Peyer's patch (tissue), 4 donors: ENCODE data around the gene UNC13D. TPM values are rescaled to one million over a fixed set of nuclear protein-coding genes. Genes with fewer than 3 reads are reported as not detected.
"Not testable (repeated sequence)": the region's sequence is repeated elsewhere in the genome, so short reads cannot be mapped to it uniquely, and the experiment has no call there.

Source experiments
- DNase-seq, 3 donors: peaks; one replicate each; pipeline ENCODE4 v3.0.0-alpha.2; 2017 to 2019
- H3K27ac ChIP-seq, 4 donors: fragments of 200-600 bp; sonication (generic); one replicate each; pipeline ENCODE4 v1.5.1; 2016 to 2019
- H3K27me3 ChIP-seq, 2 donors: fragments of 200-600 bp; sonication (generic); one replicate each; pipeline ENCODE4 v1.5.1; 2019
- H3K36me3 ChIP-seq, 3 donors: fragments of 200-600 bp; sonication (generic); one replicate each; pipeline ENCODE4 v1.5.1; 2016 to 2019
- H3K4me1 ChIP-seq, 4 donors: fragments of 200-600 bp; sonication (generic); one replicate each; pipeline ENCODE4 v1.5.1; 2016 to 2019
- H3K4me3 ChIP-seq, 4 donors: fragments of 200-600 bp; sonication (generic); 1 replicate in 3 of 4; 2 replicates in 1 of 4; pipeline ENCODE4 v1.5.1; 2016 to 2019; ENCODE audit warnings: mild to moderate bottlenecking in 1 of 4
- H3K9me3 ChIP-seq, 4 donors: fragments of 200-600 bp; sonication (generic); one replicate each; pipeline ENCODE4 v1.5.1; 2016 to 2019; ENCODE audit warnings: mild to moderate bottlenecking in 1 of 4
- POLR2A ChIP-seq, 2 donors: fragments of 450-650 bp; IDR thresholded peaks; one replicate each; pipeline ENCODE4 v1.5.1; 2017; ENCODE audit warnings: antibody characterized with exemption in 2 of 2, mild to moderate bottlenecking in 2 of 2, moderate library complexity in 2 of 2
- total RNA-seq, 4 donors: library from RNA; depleted of rRNA; stranded (reverse); fragments of >200 nt; gene quantifications; one replicate each; pipeline ENCODE4 v1.1.0, GENCODE V29; 2016
- TF ChIP-seq, protein P1 (sequence below), 6 experiments: fragments of 450-650 bp in 4 of 6; fragments of 200-600 bp in 2 of 6; sonication (generic) in 1 of 6; IDR thresholded peaks; one replicate each; pipeline ENCODE4 v1.5.1; 2017 to 2019; ENCODE audit warnings: antibody characterized with exemption in 6 of 6, mild to moderate bottlenecking in 3 of 6, moderate library complexity in 1 of 6

UNC13D gene
- total RNA-seq, 4 donors from 2014 or later = 8.4 to 45.4 (median 22.2) TPM

DNA sequence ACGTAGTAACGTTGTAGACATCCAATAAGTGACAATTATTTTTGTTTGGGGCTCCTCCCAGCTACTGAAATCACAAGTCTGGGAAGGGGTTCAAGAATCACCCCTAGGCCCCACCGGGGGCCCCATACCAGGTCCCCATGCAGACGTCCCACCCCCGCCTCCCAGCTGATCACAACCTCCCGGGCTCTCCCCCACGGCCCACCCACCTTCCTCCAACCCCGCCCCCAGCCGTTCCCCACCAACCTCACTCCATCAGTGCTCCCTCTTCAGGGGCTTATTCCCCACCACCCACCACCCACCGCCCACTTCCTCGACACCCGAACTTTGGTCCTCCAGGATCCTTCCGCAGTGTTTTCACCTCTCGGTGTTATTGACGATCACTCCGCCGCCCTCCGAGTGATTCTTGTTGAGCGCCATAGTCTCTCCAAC, 10.7 kb upstream of the UNC13D start:
- Histone ChIP-seq H3K27me3 (no peaks in the 10 kb centered on the region), H3K36me3 (peaks cover 0 to 23% (median 0%) of the 10 kb centered on the region in 3 donors), H3K4me3 (peak overlapping the region; percentile 66 to 97 (median 80)), H3K9me3 (no peaks in the 10 kb centered on the region), H3K4me1 (peaks cover 0 to 30% (median 16%) of the 10 kb centered on the region in 4 donors), H3K27ac (peak overlapping the region; percentile 93 to 99 (median 96))
- TF ChIP-seq, protein P1, sequence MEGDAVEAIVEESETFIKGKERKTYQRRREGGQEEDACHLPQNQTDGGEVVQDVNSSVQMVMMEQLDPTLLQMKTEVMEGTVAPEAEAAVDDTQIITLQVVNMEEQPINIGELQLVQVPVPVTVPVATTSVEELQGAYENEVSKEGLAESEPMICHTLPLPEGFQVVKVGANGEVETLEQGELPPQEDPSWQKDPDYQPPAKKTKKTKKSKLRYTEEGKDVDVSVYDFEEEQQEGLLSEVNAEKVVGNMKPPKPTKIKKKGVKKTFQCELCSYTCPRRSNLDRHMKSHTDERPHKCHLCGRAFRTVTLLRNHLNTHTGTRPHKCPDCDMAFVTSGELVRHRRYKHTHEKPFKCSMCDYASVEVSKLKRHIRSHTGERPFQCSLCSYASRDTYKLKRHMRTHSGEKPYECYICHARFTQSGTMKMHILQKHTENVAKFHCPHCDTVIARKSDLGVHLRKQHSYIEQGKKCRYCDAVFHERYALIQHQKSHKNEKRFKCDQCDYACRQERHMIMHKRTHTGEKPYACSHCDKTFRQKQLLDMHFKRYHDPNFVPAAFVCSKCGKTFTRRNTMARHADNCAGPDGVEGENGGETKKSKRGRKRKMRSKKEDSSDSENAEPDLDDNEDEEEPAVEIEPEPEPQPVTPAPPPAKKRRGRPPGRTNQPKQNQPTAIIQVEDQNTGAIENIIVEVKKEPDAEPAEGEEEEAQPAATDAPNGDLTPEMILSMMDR (IDR thresholded peaks at IDR 0.05) = no peak
- no peak for TF ChIP-seq POLR2A (IDR thresholded peaks at IDR 0.05)
- peak in 1 of 3 donors; percentile 64 for DNase-seq

DNA sequence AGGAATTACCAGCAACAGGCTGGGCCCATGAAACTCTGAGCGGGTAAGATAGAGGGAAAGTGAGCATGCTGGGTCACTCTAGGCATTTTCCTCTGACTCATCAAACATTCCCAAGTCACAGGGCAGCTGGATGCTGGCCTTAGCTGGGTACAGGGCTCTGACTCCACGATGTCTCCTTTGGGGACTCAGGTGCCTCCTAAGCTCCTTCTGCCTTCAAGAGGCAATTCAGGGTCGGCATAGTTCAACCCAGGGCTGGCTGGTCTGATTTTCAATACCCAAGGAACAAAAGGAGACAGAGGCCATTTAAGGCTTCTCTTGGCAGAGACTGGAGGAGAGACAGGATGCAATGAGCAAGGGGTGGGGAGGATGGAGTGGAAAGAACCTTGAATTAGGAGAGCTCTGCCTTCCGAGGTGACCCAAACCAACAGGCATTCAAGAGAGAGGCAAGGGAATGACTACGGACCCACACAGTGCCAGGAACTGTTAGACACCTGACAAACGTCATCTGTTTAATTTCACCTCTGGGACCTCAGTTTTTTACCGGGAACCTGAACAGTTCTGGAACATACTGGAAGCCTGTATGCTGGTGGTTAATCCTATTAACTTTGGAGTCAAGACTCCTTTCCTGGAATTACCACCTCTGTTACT, 10.0 kb upstream of the UNC13D start:
- TF ChIP-seq, protein P1 (IDR thresholded peaks at IDR 0.05) = no peak
- Histone ChIP-seq H3K4me1 (peaks cover 0 to 36% (median 15%) of the 10 kb centered on the region in 4 donors), H3K36me3 (peaks cover 0 to 30% (median 0%) of the 10 kb centered on the region in 3 donors), H3K4me3 (peak overlapping the region; percentile 66 to 97 (median 80)), H3K27me3 (no peaks in the 10 kb centered on the region), H3K9me3 (no peaks in the 10 kb centered on the region), H3K27ac (peak overlapping the region; percentile 93 to 99 (median 96))
- no peak for DNase-seq

DNA sequence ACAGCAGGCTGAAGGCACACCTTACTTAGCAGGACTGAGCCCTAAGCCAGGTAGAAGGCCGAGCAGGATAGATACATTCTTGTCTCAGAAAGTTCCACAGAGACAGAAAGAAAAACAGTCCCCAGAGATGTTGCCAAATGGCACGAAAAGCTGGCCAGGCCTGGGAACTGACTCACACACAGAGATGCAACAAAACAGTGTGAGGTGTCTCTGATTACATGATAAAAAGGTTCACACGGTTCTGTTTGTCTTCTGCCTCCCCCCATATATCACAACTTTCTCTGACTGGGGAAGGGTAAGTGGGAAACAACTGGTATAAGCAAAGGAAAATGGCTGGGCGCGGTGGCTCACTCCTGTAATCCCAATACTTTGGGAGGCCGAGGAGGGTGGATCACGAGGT, 9.2 kb upstream of the UNC13D start:
- TF ChIP-seq POLR2A (IDR thresholded peaks at IDR 0.05) = no peak
- TF ChIP-seq, protein P1 (IDR thresholded peaks at IDR 0.05) = no peak
- H3K9me3 ChIP-seq = no peaks in the 10 kb centered on the region
- no peaks in the 10 kb centered on the region for H3K27me3 ChIP-seq
- peaks cover 0 to 41% (median 11%) of the 10 kb centered on the region in 4 donors for H3K4me1 ChIP-seq
- peaks cover 0 to 38% (median 0%) of the 10 kb centered on the region in 3 donors for H3K36me3 ChIP-seq
- peak overlapping the region in 1 of 4 donors; percentile 96 for H3K27ac ChIP-seq
- no peak for DNase-seq
- H3K4me3 ChIP-seq = no peak overlapping the region

DNA sequence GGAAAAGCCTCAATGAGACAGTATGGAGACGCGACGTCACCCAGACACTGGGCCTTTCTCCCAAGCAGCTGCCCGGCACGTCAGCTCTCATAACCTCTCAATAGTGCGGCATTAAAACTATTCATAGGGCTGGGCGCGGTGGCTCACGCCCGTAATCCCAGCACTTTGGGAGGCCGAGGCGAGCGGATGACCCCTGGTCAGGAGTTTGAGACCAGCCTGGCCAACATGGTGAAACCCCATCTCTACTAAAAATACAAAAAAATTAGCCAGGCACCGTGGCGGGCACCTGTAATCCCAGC, 7.4 kb upstream of the UNC13D start:
- not testable (repeated sequence) for DNase-seq, H3K27me3 ChIP-seq, H3K4me3 ChIP-seq, H3K9me3 ChIP-seq
- H3K4me1 ChIP-seq = peaks cover 0 to 56% (median 11%) of the 10 kb centered on the region in 4 donors
- H3K27ac ChIP-seq = peak overlapping the region in 1 of 4 donors; percentile 44
- H3K36me3 ChIP-seq = peaks cover 0 to 56% (median 0%) of the 10 kb centered on the region in 3 donors

DNA sequence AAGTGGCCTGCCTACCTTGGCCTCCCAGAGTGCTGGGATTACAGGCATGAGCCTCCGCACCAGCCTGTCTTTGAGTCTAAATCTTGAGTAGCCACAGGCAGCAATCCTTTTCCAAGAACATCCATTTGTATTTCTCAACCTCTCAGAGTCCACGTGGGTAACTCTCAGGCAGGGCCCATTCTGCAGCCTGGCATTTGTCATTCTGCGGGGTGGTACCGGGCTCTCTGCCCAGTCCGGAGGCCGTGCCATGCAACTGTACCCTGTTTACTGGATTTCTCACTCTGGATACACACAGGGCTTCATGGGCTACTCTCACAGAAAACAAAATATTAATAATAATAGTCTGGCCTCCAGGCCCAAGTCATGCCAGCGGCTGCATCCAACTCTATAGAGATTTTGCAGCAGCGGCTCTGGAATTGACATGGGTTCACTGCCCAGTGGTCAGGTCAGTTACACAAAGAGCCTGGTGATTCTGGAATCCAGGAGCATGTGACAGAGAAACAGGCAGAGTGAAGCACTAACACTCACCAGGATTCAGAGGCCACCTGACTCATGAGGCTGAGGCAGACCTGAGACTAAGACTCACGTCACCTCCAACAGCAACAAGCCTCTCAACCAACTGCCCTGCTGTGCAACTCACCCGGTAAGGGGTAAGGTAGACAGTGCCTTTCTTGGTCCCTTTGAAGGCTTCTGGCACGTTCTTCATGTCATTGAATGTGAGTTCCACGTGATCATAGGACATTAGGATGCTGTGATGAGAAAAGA, 6.9 kb upstream of the UNC13D start:
- Histone ChIP-seq H3K4me1 (peaks cover under 1 to 56% (median 8%) of the 10 kb centered on the region in 4 donors), H3K9me3 (no peaks in the 10 kb centered on the region), H3K4me3 (no peak overlapping the region), H3K36me3 (peaks cover 0 to 61% (median 0%) of the 10 kb centered on the region in 3 donors), H3K27ac (peak overlapping the region in 1 of 4 donors; percentile 44), H3K27me3 (no peaks in the 10 kb centered on the region)
- DNase-seq = no peak
- TF ChIP-seq, protein P1 (IDR thresholded peaks at IDR 0.05) = no peak
- TF ChIP-seq POLR2A (IDR thresholded peaks at IDR 0.05) = no peak

DNA sequence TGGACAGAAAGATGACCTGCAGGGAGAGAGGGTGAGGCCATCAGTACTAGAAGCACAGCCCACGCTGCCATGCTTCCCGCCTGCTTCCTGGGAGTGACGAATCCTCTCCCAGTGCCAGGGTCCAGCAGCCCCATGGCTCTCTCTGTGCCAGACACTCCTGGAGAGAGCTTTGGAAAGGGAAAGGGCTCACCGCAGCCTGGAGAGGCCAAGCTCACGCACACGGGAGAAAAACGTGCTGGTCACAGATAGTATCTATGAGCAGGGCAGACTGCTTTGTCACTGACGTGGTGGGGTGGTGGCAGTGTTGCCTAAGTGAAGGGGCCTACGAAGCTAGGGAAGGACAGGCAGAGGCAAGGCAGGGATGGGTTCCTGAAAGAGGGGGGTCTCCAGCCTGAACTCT, 5.5 kb upstream of the UNC13D start:
- no peak for DNase-seq
- Histone ChIP-seq H3K36me3 (peaks cover 0 to 65% (median 0%) of the 10 kb centered on the region in 3 donors), H3K4me1 (peaks cover 2 to 68% (median 16%) of the 10 kb centered on the region in 4 donors), H3K27ac (peak overlapping the region in 3 of 4 donors; percentile 8 to 44 (median 11)), H3K9me3 (no peaks in the 10 kb centered on the region), H3K27me3 (no peaks in the 10 kb centered on the region), H3K4me3 (no peak overlapping the region)
- TF ChIP-seq POLR2A (IDR thresholded peaks at IDR 0.05) = no peak
- TF ChIP-seq, protein P1 (IDR thresholded peaks at IDR 0.05) = no peak
